Neural cell (in vitro differentiated cells): ENCODE data around the gene AP3B1.

Experiments used
- CTCF ChIP-seq: fragments of 450-650 bp; IDR thresholded peaks from 2 replicates; pipeline ENCODE4 v1.5.1; 2014; ENCODE audit warnings: antibody characterized with exemption, mild to moderate bottlenecking, moderate library complexity; ENCODE audit not compliant: poor library complexity, severe bottlenecking
- MXI1 ChIP-seq: fragments of 450-650 bp; conservative IDR thresholded peaks from 2 replicates; pipeline ENCODE4 v1.6.1; 2014; ENCODE audit warnings: antibody characterized with exemption, mild to moderate bottlenecking; ENCODE audit not compliant: poor library complexity, severe bottlenecking
- POLR2AphosphoS5 ChIP-seq: IDR thresholded peaks from 2 replicates; pipeline ENCODE4 v1.6.1; 2012

GRCh38 chr5:78215565-78215964 is 78.9 kb downstream of the AP3B1 start:
- TF ChIP-seq CTCF = no peak
- TF ChIP-seq MXI1 = no peak
- TF ChIP-seq POLR2AphosphoS5 = no peak
